ENCODE results near the gene HDLBP. TPM values are rescaled to one million over a fixed set of nuclear protein-coding genes. Genes with fewer than 3 reads are reported as not detected.

HDLBP gene
- total and polyA plus RNA-seq, 2 experiments from 2014 or later, result 389 to 437 TPM

- DNase-seq (ENCODE audit: low spot score), result no peak
- Histone ChIP-seq H3K27me3 (no peaks in the 10 kb centered on the region), H4K20me1 (ENCODE audit: insufficient read depth, poor library complexity, severe bottlenecking) (peaks cover 66% of the 10 kb centered on the region), H3K36me3 (replicated peaks; ENCODE audit: insufficient read depth, low read depth) (no peaks in the 10 kb centered on the region), H3K9me2 (replicated peaks; ENCODE audit: insufficient read depth) (no peaks in the 10 kb centered on the region), H3K4me3 (peak overlapping the region; percentile 90), H3K4me1 (ENCODE audit: insufficient read depth) (peaks cover 29% of the 10 kb centered on the region), H2AFZ (no peak overlapping the region), H3K9me3 (ENCODE audit: low read depth) (no peaks in the 10 kb centered on the region), H3K79me2 (peaks cover 97% of the 10 kb centered on the region), H3K27ac (peak overlapping the region; percentile 96), H3K4me2 (peak overlapping the region; percentile 89)
- no peak for TF ChIP-seq EZH2phosphoT487 (IDR thresholded peaks at IDR 0.05; ENCODE audit: low read depth, severe bottlenecking, unreplicated experiment)
- no peak for TF ChIP-seq CTCF (IDR thresholded peaks at IDR 0.05; ENCODE audit: poor library complexity)
- TF ChIP-seq EZH2 (IDR thresholded peaks at IDR 0.05; ENCODE audit: borderline replicate concordance), result no peak
- 65% methylated on average over 5 of the region's 5 CpGs for WGBS (ENCODE audit: low lambda C conversion rate, missing lambda C conversion rate)
Measured at GRCh38 chr2:241270531-241270930, 44.9 kb downstream of the HDLBP start.

GRCh38 chr2:241269707-241270520 is 45.6 kb downstream of the HDLBP start:
- Histone ChIP-seq H3K79me2 (peaks cover 97% of the 10 kb centered on the region), H3K4me2 (peak overlapping the region; percentile 89), H4K20me1 (ENCODE audit: insufficient read depth, poor library complexity, severe bottlenecking) (peaks cover 72% of the 10 kb centered on the region), H3K36me3 (replicated peaks; ENCODE audit: insufficient read depth, low read depth) (no peaks in the 10 kb centered on the region), H3K9me3 (ENCODE audit: low read depth) (no peaks in the 10 kb centered on the region), H3K27me3 (no peaks in the 10 kb centered on the region), H2AFZ (no peak overlapping the region), H3K4me3 (peak overlapping the region; percentile 90), H3K4me1 (ENCODE audit: insufficient read depth) (peaks cover 29% of the 10 kb centered on the region), H3K27ac (no peak overlapping the region), H3K9me2 (replicated peaks; ENCODE audit: insufficient read depth) (no peaks in the 10 kb centered on the region)
- DNase-seq (ENCODE audit: low spot score), result no peak
- TF ChIP-seq EZH2 (IDR thresholded peaks at IDR 0.05; ENCODE audit: borderline replicate concordance) (no peak), EZH2phosphoT487 (IDR thresholded peaks at IDR 0.05; ENCODE audit: low read depth, severe bottlenecking, unreplicated experiment) (no peak), CTCF (IDR thresholded peaks at IDR 0.05; ENCODE audit: poor library complexity) (no peak)
- 86% methylated on average over 15 of the region's 15 CpGs for WGBS (ENCODE audit: low lambda C conversion rate, missing lambda C conversion rate)

GRCh38 chr2:241268716-241269445 is 46.6 kb downstream of the HDLBP start:
- Histone ChIP-seq H3K36me3 (replicated peaks; ENCODE audit: insufficient read depth, low read depth) (no peaks in the 10 kb centered on the region), H4K20me1 (ENCODE audit: insufficient read depth, poor library complexity, severe bottlenecking) (peaks cover 81% of the 10 kb centered on the region), H3K9me2 (replicated peaks; ENCODE audit: insufficient read depth) (no peaks in the 10 kb centered on the region), H3K4me3 (no peak overlapping the region), H3K79me2 (peaks cover 96% of the 10 kb centered on the region), H3K27me3 (no peaks in the 10 kb centered on the region), H3K9me3 (ENCODE audit: low read depth) (no peaks in the 10 kb centered on the region), H3K27ac (no peak overlapping the region), H2AFZ (no peak overlapping the region), H3K4me1 (ENCODE audit: insufficient read depth) (peaks cover 29% of the 10 kb centered on the region), H3K4me2 (peak overlapping the region; percentile 89)
- no peak for DNase-seq (ENCODE audit: low spot score)
- TF ChIP-seq EZH2phosphoT487 (IDR thresholded peaks at IDR 0.05; ENCODE audit: low read depth, severe bottlenecking, unreplicated experiment) (no peak), EZH2 (IDR thresholded peaks at IDR 0.05; ENCODE audit: borderline replicate concordance) (no peak), CTCF (IDR thresholded peaks at IDR 0.05; ENCODE audit: poor library complexity) (no peak)
- WGBS (ENCODE audit: low lambda C conversion rate, missing lambda C conversion rate), result 76% methylated on average over 14 of the region's 14 CpGs
